Activated CD8-positive, alpha-beta memory T cell treated with anti-CD3 and anti-CD28 coated beads, Interleukin-2, amount 50 U/mL, for 48 hours (primary cell): ENCODE measurements around the gene MOGAT2.
"Not testable (repeated sequence)": the region's sequence is repeated elsewhere in the genome, so short reads cannot be mapped to it uniquely, and the experiment has no call there.

Source experiments
- DNase-seq: peaks from one replicate; pipeline ENCODE4 v3.0.0-alpha.2; 2020

The MOGAT2 gene

DNA sequence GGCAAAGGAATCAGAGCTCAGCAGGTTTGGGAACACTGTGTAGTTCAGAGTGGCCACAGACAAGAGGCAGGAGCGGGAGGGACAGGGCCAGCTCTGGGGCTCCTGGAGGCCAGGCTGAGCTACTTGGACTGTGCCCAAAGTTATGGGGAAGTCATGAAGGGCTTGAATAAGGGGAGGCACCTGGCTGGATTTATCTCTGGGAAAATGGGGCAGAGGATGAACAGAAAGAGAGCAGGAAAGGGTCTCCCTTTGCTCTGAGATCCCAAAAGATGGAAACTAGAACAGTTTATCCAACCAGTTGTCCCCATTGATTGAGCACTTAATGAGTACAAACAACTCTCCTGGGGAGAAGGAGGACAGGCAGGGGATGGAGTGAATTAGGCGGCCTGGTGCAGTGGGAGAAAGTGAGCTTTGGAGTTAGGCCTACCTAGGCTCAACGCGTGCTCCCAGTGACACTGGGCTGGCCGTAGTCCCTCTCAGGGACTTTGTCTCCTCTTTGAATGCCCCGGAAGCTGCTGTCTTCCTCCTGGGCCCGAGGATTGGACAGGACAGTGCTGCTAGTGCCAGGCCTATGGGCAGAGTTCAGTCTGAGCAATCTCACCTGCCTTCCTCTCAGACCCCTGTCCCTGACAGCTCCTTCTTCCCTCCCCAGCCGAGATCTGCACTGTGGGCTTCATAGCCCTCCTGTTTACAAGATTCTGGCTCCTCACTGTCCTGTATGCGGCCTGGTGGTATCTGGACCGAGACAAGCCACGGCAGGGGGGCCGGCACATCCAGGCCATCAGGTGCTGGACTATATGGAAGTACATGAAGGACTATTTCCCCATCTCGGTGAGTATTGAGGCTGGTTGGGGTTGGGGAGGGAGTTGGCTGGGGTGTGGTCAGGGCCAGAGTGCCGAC is 2.0 kb downstream of the MOGAT2 start:
- peak; percentile 34 for DNase-seq

DNA sequence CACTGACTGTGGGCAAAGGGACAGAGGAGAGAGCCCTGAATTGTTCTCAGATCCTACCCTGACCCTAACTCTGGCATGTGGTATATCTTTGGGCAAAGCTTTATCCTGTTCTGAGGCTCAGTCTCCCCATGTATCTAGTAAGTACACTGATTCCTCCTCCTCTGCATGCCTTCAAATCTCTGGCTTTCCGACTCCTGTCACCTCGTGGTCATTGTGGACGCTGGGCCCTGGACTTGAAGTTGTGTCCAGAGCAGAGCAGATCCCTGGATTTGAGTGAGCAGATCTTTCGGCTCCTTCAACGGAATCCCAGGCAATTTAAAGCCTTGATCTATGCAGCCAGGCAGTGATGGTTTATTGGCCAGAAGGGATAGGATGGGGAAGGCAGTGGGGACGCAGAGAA is 3.0 kb downstream of the MOGAT2 start:
- peak; percentile 18 for DNase-seq

DNA sequence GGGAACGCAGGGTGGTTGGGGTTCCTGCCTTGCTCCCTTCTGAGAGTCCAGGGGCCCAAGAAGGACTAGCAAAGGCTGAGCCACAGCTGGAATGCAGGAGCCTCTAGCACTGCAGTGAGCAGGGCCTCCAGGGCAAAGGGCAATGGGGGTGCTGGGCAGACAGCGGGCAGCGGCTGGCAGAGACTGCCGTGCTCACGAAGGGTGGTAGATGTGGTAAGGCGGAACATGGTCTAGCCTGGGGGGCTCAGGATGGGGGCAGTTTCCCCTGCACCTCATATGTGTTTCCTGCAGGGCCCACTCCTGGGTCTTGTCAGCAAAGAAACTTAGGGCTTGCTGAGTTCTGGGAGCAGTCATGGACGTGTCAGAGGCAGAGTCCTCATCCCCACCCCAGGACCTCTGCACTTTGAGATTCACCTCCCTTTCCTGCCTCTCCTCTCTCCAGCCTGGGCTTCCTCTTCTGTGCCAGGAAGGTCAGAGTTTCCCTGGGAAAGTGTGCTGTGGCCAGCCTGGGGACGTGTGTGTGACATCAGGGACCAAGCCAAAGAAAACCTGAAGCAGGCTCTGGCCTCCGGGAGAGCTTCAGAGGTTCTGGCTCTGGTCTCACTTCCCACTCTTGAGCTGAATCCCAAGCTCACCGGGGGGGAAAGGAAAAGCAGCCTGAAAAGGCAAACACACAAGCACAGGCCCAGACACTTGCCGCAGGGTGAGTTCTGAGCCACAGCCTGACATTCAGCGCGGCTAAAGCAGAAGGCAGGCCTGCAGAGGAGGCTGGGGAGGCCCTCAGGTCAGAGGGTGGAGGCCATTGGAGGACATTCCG is 4.4 kb downstream of the MOGAT2 start:
- no peak for DNase-seq

DNA sequence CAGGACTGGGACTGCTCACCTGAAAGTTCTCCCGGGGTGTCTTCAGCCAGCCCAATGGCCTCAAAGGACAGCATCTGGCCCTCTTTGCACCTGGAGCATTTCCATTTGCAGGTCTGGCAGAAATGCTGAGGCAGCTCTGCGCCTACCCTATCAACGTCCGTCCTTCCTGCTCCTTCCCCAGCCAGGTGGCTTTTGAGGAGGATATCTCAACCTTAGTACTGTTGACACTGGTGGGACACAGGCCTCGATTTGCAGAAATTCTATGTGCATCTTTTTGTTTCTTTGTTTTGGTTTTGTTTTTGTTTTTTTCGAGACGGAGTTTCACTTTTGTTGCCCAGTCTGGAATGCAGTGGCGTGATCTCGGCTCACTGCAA is 5.0 kb downstream of the MOGAT2 start:
- no peak for DNase-seq

DNA sequence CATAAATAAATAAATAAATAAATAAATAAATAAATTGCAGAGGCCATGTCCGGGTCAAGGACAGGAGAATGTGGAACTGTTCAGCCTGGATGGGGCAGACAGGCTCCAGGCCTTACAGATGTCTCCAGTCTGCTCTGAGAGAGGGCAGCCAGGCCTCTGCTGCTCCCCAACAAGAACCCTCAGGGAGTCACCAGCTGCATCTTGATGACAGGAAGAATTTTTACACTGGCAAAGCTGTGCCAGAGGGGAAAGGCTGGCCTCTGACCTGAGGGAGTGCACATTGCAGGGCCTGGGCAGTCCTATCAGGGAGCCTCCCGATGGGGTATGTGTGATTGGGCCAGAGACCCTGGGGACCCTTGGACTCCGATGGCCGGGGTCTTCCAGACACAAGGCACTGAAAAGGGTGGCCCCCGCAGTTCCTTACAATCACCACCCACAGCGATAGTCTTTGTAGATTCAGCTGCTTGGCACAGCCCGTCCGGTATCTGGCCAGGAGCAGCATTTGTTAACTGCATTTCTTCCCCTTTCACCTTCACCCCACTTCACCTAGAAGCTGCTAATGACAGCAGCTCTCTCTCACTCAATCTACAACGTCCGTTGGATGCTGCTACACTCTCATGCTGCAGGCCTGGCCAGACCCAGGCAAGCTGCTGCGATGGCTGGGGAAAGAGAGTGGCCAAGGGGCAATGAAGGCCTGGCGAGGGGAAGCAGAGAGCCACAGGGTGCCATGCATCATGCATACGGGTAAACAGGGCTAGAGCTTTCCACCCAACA is 8.1 kb downstream of the MOGAT2 start:
- DNase-seq: no peak

DNA sequence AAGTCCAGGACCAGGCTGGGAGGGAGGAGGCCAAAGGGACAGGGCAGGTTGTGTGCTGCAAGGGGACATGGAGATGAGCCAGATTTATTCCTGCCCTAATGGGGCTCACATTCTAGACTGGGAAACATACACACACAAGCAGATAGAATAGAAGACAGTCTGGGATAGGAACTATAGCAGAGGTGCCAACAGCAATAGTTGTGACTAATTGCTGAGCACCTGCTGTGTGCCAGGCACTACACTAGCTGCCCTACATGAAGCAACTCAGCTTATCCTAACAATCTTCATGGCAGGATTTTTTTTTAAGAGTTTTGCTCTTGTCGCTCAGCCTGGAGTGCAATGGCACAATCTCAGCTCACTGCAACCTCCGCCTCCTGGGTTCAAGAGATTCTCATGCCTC is 11.4 kb downstream of the MOGAT2 start:
- no peak for DNase-seq

DNA sequence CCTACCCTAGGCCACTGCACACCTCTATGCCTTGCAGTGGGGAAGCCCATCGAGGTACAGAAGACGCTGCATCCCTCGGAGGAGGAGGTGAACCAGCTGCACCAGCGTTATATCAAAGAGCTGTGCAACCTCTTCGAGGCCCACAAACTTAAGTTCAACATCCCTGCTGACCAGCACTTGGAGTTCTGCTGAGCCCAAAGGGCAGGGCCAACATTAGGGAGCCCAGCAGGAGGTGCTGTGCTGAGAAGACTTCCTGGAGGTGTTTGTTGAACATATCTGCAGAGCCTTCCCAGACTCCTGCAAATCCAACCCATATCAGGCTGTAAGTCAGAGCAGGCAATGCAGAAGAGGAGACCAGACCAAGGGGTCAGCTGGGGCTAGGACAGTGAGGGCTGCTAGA is 13.5 kb downstream of the MOGAT2 start:
- DNase-seq: no peak

DNA sequence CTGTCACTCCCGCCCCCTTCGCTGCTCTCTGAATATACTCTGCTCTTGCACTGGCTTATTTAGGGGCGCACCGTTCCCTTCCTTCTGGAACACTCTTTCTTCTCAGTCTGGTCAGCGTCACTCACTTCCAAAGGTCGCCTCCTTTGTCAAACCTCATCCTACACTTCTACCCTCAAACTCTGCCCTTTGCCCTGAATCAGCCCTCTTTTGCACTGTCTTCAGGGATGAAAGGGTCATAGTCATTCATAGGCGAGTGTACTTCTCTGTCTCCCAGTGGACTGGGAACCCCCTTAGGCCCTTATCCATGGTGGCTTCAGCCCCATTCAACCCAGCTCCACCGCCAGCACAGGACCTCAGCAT is 15.4 kb downstream of the MOGAT2 start:
- DNase-seq: no peak

DNA sequence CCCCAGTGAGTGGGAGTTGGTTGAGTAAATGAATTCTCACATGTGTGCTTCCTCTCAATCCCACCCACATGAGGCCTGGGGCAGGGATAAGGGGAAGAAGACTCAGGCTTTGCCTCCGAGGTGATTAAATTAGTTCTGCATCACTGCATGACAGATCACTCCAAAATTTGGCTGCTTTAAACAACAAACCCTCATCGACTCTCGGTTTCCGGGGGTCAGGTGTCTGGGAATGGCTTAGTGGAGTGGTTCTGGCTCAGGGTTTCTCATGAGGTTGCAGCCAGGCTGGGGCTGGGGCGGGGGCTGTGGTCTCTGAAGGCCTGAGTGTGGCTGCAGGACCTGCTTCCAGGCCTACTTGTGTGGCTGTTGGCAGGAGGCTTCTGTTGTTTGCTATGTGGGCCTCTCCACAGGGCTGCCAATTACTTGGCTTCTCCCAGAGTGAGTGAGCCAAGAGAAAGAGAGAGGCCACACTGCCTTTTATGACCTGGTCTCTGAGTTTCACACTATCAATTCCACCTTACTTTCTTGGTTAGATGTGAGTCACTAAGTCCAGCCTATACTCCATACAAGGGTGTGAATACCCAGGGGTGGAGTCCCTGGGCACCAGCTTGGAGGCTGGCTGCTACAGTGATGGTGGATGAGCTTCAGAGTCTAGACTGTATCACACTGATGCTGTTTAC is 15.9 kb downstream of the MOGAT2 start:
- DNase-seq: no peak

DNA sequence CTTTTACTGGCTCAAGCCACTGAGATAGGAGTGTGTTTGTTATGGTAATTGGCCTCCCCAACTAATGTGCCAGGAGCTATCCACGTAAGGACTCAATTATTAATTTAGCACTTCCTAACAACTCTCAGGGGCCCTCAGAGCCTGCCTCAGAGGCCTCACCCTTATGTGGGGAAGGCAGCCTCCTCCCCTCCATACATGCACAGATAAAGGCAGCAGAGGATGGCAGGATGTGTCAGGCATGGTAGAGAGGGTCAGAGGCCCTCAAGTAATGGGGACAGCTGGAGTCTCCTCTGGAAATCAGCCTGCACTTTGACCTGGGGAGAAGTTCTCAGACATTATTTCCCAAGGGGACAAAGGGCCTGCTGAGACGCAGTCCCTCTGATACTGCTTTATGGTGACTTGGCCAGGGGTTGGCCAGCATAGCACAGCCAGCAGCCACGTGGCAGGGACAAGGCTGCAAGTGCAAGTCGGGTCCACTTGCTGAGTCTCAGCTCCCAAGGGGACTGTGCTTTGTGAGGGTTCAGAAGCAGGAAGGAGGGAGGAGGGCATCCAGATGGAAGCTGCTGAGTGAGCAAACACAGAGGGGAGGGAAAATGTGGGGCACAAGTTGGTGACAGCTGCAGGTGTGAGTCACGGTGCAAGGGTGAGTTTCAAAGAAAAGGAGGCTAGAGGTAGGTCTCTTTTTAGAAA is 17.0 kb downstream of the MOGAT2 start:
- no peak for DNase-seq

DNA sequence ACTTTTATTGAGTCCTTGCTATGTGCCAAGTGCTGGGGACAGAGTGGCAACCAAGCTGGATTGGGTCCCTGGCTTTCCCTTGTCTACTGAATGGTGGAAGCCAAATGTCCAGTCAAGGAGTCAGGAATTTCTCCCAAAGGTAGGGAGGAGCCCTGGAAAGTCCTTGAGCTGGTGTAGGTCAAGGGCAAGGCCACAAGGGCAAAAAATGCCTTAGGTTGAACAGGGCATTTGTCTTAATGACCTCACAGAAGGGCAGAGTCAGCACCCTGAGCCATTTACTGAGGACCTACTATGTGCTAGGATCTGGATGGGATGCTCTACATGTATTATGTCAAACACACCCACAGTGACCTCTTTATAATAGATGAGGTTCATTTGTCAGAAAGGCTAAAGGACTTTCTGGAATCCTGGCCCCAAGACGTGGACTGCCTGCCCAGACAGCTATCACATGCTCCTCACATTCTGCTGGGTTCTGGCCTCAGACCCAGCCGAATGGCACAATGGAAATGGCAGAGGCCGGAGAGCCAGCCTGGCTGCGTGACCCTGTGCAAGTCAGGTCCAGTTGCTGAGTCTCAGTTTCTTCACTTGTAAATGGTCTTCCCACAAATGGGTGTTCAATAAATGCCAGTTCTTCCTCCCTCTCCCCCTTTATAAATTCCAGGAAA is 17.7 kb downstream of the MOGAT2 start:
- no peak for DNase-seq

DNA sequence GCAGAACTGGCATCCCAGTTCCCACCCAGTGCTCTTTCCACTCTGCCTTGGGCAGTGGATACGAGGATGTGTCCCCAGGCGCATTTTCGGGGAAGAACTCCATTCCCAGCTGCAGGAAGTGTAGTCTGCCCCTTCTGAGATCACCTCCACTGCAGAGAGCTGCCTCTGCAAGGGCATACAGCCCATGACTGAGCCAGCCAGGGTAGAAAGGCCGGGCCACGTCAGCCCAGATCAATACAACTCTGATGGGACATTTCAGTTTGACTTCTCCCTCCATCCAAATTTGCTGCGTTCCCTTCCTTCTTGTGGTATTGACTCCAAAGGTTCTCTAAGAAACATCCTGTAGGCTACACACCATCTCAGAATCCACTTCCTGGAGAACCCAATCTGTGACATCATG is 19.7 kb downstream of the MOGAT2 start:
- no peak for DNase-seq

DNA sequence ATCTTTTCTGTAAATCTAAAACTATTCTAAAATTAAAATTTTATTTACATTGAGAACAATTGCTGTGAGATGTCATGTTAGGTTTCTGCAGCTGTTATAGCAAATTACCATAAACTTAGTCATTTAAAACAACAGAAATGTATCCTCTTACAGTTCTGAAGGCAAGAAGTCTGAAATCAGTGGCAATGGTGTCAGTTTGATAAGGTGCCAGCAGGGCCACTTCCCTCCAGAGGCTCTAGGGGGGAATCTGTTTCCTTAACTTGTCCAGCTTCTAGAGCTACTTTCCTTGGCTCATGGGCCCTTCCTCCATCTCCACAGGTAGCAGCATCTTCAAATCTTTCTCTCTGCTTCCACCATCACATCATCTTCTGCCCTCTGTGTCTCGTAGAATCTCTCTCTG is 23.0 kb downstream of the MOGAT2 start:
- no peak for DNase-seq

DNA sequence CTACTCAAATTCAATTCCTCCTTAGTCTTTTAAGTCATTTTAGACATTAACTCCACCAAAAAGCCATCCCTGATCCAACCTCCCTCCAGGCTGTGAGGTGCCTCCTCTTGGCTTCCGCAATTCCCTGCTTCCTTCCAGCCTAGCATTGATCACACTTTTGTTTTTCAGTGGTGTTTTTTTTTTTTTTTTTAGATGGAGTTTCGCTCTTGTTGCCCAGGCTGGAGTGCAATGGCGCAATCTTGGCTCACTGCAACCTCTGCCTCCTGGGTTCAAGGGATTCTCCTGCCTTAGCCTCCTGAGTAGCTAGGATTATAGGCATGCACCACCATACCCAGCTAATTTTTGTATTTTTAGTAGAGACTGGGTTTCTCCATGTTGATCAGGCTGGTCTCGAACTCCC is 25.5 kb downstream of the MOGAT2 start:
- DNase-seq: not testable (repeated sequence)

DNA sequence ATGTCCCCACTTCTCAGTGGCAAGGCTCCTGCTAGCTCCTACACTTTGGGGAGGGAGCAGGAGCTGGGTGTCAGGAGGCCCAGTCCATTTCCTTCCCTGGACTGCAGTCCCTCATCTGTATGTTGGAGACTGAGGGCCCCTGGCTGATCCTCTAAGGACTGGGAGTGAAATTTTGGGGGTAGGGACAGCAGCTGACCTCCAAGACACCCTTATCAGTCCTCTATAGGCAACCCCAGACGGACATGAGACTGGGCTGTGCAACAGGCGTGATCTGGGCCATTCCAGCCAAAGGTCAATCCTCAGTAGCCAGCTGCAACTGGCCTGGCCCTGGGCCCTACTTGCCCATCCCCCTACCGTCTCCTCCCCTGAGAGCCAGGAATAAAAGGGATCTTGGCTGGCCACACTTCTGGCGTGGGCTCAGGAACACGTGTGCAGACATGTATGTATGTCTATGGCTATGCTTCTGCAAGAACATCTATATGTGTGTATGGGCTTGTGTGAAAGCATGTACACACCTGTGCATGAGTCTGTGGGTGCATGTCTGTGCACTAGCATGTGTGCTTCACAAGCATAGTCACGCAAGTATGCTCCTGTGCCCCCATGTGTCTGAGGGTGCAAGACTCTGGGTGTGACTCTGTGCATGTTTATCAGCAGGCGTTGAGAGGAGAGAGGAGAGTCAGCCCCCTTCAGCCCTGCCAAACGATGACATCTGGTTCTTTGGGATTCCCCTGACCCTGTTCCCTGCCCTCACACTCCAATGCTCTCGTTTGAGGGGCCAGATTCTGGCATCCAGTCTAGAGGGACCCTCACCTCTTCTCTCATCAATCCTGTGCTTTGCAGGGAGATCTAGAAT is 26.3 kb downstream of the MOGAT2 start:
- DNase-seq: no peak

DNA sequence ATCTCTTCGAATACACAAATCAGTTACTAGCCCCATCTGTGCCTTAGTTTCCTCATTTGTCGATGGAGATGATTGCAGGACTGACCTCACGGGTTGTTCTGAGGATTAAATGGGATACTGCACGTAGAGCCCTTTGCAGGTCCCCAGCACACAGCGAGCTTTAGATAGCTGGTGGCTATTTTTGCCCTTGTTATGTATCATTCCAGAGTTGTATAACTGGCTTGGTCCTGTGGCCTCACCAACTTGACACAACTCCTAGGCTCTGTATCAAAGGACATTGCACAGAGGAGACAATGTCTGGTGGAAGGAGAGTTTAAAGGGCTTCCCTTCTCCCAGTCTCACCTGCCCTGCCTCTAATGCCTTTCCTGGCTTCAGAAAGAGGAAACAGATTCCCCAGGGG is 28.2 kb downstream of the MOGAT2 start:
- DNase-seq: no peak

DNA sequence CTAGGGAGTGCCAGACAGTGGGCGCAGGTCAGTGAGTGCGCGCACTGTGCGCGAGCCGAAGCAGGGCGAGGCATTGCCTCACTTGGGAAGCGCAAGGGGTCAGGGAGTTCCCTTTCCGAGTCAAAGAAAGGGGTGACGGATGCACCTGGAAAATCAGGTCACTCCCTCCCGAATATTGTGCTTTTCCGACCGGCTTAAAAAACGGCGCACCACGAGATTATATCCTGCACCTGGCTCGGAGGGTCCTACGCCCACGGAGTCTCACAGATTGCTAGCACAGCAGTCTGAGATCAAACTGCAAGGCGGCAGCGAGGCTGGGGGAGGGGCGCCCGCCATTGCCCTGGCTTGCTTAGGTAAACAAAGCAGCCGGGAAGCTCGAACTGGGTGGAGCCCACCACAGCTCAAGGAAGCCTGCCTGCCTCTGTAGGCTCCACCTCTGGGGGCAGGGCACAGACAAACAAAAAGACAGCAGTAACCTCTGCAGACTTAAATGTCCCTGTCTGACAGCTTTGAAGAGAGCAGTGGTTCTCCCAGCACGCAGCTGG is 31.2 kb downstream of the MOGAT2 start:
- not testable (repeated sequence) for DNase-seq

DNA sequence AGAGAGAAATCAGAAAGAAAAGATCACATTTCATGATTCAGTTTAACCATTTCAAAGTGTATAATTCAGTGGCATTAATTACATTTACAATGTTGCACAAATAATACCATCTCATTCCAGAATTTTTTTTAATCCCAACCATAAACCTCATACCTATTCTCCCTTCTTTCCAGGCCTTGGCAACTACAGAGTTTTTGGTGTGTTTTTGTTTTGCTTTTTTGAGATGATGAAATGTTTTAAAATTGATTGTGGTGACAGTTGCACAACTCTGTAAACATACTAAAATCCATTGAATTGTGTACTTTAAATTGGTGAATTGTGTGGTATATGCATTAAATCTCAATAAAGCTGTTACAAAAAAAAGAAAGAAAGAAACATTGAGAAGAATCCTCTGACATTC is 37.3 kb downstream of the MOGAT2 start:
- not testable (repeated sequence) for DNase-seq

DNA sequence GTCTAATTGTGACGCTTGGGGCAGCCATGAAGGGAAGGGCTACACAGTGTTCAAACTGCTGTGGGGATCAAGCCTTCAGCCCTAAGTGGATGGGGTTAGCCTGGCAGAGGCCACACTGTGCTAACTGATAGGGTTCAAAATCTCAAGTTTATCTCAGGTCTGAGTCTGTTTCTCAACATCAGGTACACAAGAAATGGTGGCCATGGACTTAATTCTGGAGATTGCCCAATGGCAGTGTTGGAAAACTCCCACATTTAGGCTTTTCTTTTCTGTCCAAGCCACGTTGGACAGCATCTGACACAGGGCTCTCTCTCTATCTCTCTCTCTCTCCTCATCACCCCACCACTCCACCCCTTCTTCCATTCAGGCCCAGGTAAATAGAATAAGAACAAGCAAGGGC is 40.0 kb downstream of the MOGAT2 start:
- DNase-seq: no peak

DNA sequence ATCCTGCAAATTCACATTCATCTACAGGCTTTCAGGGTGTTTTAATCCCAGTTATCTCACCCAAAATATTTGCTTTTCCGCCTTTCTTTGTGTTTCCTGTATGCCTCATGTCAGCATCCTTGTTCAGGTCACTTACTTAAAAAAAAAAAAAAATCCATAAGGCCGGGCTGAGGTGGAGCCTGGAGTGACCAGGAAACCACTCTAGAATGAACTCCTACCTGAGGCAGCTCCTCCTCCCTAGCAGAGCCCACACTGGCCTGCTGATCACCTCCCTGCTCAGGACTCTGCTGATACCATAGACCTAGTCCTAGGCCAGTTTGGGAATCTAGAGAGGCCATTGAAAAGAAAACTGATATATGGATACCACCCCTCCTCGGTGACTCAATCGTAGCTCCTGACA is 42.2 kb downstream of the MOGAT2 start:
- no peak for DNase-seq
